A549 (cell line): ENCODE measurements around the gene ATG5. TPM values are rescaled to one million over a fixed set of nuclear protein-coding genes. Genes with fewer than 3 reads are reported as not detected.
"Not testable (repeated sequence)": the region's sequence is repeated elsewhere in the genome, so short reads cannot be mapped to it uniquely, and the experiment has no call there.

ENCODE experiments used
- ATAC-seq, 2 experiments: fragments of 200-7000 bp in 1 of 2; fragments of >200 bp in 1 of 2; cut with Nextera tagmentation in 1 of 2; cut with Tn5 transposase in 1 of 2; 3 replicates each; pipeline versions ENCODE4 v1.8.0 to v1.9.1; 2018 to 2020; ENCODE audit warnings: mild to moderate bottlenecking in 1 of 2, moderate library complexity in 1 of 2
- CTCF ChIA-PET: fragments of 300-600 bp; sonication (Branson Sonifier 250); formaldehyde crosslinking; extraction: SDS; loops from one replicate; lab custom pipeline; 2021; ENCODE audit warnings: antibody characterized with exemption, inconsistent platforms; lab: Yijun Ruan, JAX
- POLR2A ChIA-PET: fragments of 350-600 bp; formaldehyde crosslinking; extraction: SDS; loops from one replicate; lab custom pipeline; 2021; ENCODE audit warnings: antibody characterized with exemption, inconsistent platforms; lab: Yijun Ruan, JAX
- DNase-seq, 2 experiments: peaks; one replicate each; pipeline versions ENCODE4 v3.0.0 to v3.0.0-alpha.2; 2011 to 2016; ENCODE audit warnings: low read depth in 1 of 2, low spot score in 1 of 2
- FAIRE-seq: peaks from 2 replicates; lab custom pipeline; 2011; peaks lifted over from hg19 to GRCh38; lab: Jason Lieb, UNC
- H3K27ac ChIP-seq, 2 experiments: fragments of >200 bp; sonication (Bioruptor Twin); formaldehyde crosslinking; 3 replicates each; pipeline ENCODE4 v1.5.1; 2016 to 2017
- H3K4me1 ChIP-seq: fragments of >200 bp; sonication (Bioruptor Twin); formaldehyde crosslinking; 3 replicates; pipeline ENCODE4 v1.6.1; 2016
- H3K4me2 ChIP-seq: fragments of >200 bp; sonication (Bioruptor Twin); formaldehyde crosslinking; 3 replicates; pipeline ENCODE4 v1.6.1; 2016
- H3K4me3 ChIP-seq: fragments of >200 bp; sonication (Bioruptor Twin); formaldehyde crosslinking; 3 replicates; pipeline ENCODE4 v1.5.1; 2016
- H3K9me3 ChIP-seq: fragments of >200 bp; sonication (Bioruptor Twin); formaldehyde crosslinking; 3 replicates; pipeline ENCODE4 v1.6.1; 2016
- BCL3 ChIP-seq: fragments of >200 bp; sonication (Bioruptor Twin); formaldehyde crosslinking; IDR thresholded peaks from 3 replicates; pipeline ENCODE4 v1.6.1; 2016
- BHLHE40 ChIP-seq: IDR thresholded peaks from 2 replicates; pipeline ENCODE4 v1.6.1; 2012; ENCODE audit warnings: low read depth, low read length, inconsistent platforms
- CTCF ChIP-seq: fragments of >200 bp; sonication (Bioruptor Twin); formaldehyde crosslinking; IDR thresholded peaks from 3 replicates; pipeline ENCODE4 v1.5.1; 2016
- ELK1 ChIP-seq: fragments of 150-350 bp; IDR thresholded peaks from 2 replicates; pipeline ENCODE4 v1.6.1; 2014; ENCODE audit warnings: low read depth, mild to moderate bottlenecking, low read length
- KDM1A ChIP-seq: fragments of 200-600 bp; sonication (generic); IDR thresholded peaks from 2 replicates; pipeline ENCODE4 v1.6.1; 2016; ENCODE audit warnings: low read depth, mild to moderate bottlenecking
- RARB ChIP-seq: fragments of 250-450 bp; sonication (Bioruptor Pico); IDR thresholded peaks from 2 replicates; pipeline ENCODE4 v1.8.0; 2021; ENCODE audit warnings: mild to moderate bottlenecking, moderate library complexity
- REST ChIP-seq: fragments of 200-600 bp; sonication (generic); IDR thresholded peaks from 2 replicates; pipeline ENCODE4 v1.6.1; 2016; ENCODE audit warnings: antibody characterized with exemption, mild to moderate bottlenecking, moderate library complexity
- RFX5 ChIP-seq: fragments of 450-650 bp; IDR thresholded peaks from 2 replicates; pipeline ENCODE4 v1.7.1; 2014; ENCODE audit warnings: antibody characterized with exemption, mild to moderate bottlenecking, moderate library complexity
- USF2 ChIP-seq: fragments of 450-650 bp; IDR thresholded peaks from 2 replicates; pipeline ENCODE4 v1.6.1; 2014; ENCODE audit warnings: antibody characterized with exemption
- ZFP36 ChIP-seq: fragments of 450-650 bp; IDR thresholded peaks from 2 replicates; pipeline ENCODE4 v1.6.1; 2014; ENCODE audit warnings: borderline replicate concordance; ENCODE audit not compliant: partially characterized antibody
- ZSCAN20 ChIP-seq: fragments of 250-450 bp; sonication (Bioruptor Pico); IDR thresholded peaks from 2 replicates; pipeline ENCODE4 v1.8.0; 2022; ENCODE audit warnings: mild to moderate bottlenecking, moderate library complexity
- WGBS: methylation state at CpG from one replicate; pipeline ENCODE4 v1.1.6; 2017; ENCODE audit errors: missing lambda C conversion rate; 5-methylcytosine and 5-hydroxymethylcytosine counted together
- polyA plus RNA-seq, 4 experiments: library from polyadenylated mRNA; depleted of rRNA in 3 of 4; stranded (reverse); fragments of >200 nt; fragmentation: RNase III in 1 of 4; extraction: RNeasy Plus Mini Kit Qiagen cat#74134 plus additional on column Dnase treatment in 1 of 4; gene quantifications; 2 replicates in 3 of 4; 3 replicates in 1 of 4; pipeline ENCODE4 v1.2.3, GENCODE V29; 2011 to 2017

Gene ATG5
- polyA plus RNA-seq, 2 of the 4 experiments (the other 2 are of a cell fraction) = 26.6 to 53.5 TPM

- no peak for TF ChIP-seq BCL3
These were observed 71.8 kb downstream of the ATG5 start (continued) for GRCh38 chr6:106253731-106254130.

- TF ChIP-seq RARB (CRISPR knock-in tag) (no peak), BHLHE40 (no peak)
- H3K4me2 ChIP-seq = peak overlapping the region; percentile 55
- no peak for FAIRE-seq
- peaks cover 66% of the 10 kb centered on the region for H3K4me1 ChIP-seq
- H3K9me3 ChIP-seq = no peaks in the 10 kb centered on the region
- ChIA-PET CTCF (no interaction called here), POLR2A (no interaction called here)
- ATAC-seq = peak in 1 of 2 experiments; percentile 70; a peak in 3 of 6 replicates
- WGBS = 17% methylated on average over 1 of the region's 1 CpG
- DNase-seq = peak in 1 of 2 experiments; percentile 7
- H3K27ac ChIP-seq = peak overlapping the region; percentile 33 to 69; a peak in 3 of 6 replicates
- no peak overlapping the region for H3K4me3 ChIP-seq
These were observed 72.4 kb downstream of the ATG5 start for GRCh38 chr6:106253172-106253571.

GRCh38 chr6:106252687-106253086, 72.9 kb downstream of the ATG5 start:
- Histone ChIP-seq H3K9me3 (no peaks in the 10 kb centered on the region), H3K4me1 (peaks cover 61% of the 10 kb centered on the region), H3K27ac (peak overlapping the region in 1 of 2 experiments; percentile 17; a peak in 2 of 6 replicates), H3K4me3 (no peak overlapping the region), H3K4me2 (peak overlapping the region; percentile 55)
- no peak for TF ChIP-seq REST
- TF ChIP-seq KDM1A = no peak
- no peak for TF ChIP-seq USF2
- no peak for TF ChIP-seq ZSCAN20
- TF ChIP-seq ELK1 = no peak
- TF ChIP-seq ZFP36 = no peak
- TF ChIP-seq RFX5 = no peak
- no peak for TF ChIP-seq CTCF
- DNase-seq = no peak
- CTCF ChIA-PET = interaction anchor here (0.6 to 0.7 kb wide), 2 partner anchors 20 to 768 kb away, joined by 3 read pairs; no protein-coding TSS in a partner anchor
- POLR2A ChIA-PET = no interaction called here
- no peak for ATAC-seq
- 84% methylated on average over 2 of the region's 2 CpGs for WGBS
- no peak for FAIRE-seq

GRCh38 chr6:106251531-106252255, 73.9 kb downstream of the ATG5 start:
- 78% methylated on average over 8 of the region's 8 CpGs for WGBS
- FAIRE-seq, H3K9me3 ChIP-seq, H3K4me3 ChIP-seq, DNase-seq, ATAC-seq, POLR2A ChIA-PET: not testable (repeated sequence)
- Histone ChIP-seq H3K4me1 (peaks cover 51% of the 10 kb centered on the region), H3K27ac (peak overlapping the region in 1 of 2 experiments; percentile 58; a peak in 2 of 6 replicates), H3K4me2 (peak overlapping the region; percentile 17; the same call in 1 of the 3 replicates)
- CTCF ChIA-PET = interaction anchor here (0.6 to 0.7 kb wide), 2 partner anchors 19 to 767 kb away, joined by 3 read pairs; no protein-coding TSS in a partner anchor
